GM21526 (cell line): Measurements from ENCODE around the gene CHURC1.

Source experiments
- ATAC-seq: cut with Tn5 transposase; IDR thresholded peaks from one replicate; pipeline ENCODE4 v1.9.1; 2021; ENCODE audit warnings: moderate library complexity; ENCODE audit not compliant: unreplicated experiment, low FRiP score

Gene CHURC1

DNA sequence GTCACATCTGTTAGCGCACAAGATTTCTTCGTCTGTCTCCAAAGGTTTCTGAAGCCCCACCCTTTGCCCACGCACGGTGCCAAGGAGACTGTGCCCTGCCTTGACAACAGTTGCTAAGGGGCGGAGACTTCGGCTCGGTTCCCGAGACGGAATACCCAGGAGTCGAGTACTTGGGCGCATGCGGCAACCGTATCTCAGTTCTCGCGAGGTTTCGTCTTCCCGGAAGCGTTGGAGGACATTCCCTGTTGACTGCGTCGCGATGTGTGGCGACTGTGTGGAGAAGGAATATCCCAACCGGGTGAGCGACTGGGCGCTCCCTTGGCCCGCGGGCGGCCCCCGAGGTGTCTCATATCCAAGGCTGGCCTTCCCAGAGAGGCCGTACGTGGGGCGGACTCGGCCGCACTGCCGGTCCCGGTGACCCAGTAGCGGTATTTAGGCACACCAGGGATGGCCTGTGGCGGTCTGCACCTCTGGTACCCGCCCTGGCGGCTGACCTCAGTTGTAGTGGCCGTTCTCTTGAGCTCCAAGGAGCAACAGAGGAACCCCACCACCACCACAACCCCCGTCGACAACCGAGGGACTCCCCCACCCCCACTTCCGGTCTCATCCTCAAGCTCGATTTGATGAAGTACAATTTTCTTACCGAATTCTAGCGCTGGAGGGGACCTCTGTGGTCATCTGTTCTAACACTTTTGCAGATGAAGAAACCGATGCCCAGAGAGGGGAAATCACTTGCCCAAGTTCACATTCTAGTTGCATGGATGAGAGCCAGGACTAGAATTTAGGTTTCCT lies at the start of gene CHURC1:
Gene CHURC1, plus strand, starts transcription at position 219 of the 792 bp plus-strand sequence. Its CDS starts 41 bp downstream, at position 260.
- peak; percentile 92 for ATAC-seq

DNA sequence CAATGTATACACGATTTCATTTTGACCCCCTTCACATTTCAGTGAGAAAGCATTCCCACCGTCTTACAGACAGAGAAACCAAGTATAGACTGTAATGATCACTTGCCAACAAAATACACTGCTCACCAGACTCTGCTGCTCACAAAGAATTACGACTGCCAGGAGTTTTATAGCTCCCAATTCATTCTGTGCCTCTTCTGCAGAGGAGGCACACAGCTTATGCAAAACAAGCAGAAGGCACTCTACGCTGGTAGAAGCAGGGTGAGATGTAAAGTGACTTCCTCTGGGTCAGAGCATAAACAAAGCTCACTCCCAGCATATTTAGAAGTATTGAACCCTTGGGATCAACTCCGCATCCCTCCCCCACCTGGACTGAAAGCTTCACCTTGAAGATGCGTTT lies 49.1 kb upstream of the CHURC1 start:
- ATAC-seq: no peak

DNA sequence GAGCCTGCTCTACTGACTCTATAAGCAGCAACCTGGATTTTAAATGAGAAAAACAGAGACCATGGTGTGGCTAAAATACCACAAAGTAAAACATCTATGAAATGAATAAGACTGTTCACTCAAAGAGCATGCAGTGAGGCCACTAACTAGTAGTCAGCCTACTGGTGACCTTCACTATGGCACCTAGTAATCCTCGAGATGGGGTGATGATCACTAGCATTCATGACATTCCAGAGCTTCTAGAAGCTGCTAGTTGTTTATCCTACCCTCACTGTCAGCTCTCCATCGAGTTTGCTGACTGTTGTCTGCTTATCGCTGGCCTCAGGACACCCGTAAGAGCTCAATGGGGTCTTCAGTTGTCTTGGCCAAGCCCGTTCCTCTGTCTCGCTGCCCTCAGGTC lies 48.3 kb upstream of the CHURC1 start:
- ATAC-seq: no peak

DNA sequence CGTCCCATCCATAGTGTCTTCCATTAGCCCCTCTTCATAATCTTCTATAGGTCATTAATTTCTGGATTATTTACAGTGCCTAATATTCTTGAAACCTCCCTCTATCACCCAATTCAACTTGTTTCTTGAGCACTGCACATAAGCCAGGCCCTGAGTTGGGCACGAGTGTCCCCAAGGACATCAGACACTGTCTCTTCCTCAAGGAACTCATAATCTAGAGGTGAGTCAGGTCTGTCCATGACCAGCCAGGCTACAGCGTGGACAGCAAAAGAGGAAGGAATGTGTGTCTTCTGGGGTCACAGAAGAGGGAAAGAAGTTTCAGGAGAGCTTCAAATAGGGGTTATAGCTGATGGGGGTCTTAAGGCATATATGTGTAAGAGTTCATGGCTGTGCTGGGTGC lies 47.1 kb upstream of the CHURC1 start:
- no peak for ATAC-seq

DNA sequence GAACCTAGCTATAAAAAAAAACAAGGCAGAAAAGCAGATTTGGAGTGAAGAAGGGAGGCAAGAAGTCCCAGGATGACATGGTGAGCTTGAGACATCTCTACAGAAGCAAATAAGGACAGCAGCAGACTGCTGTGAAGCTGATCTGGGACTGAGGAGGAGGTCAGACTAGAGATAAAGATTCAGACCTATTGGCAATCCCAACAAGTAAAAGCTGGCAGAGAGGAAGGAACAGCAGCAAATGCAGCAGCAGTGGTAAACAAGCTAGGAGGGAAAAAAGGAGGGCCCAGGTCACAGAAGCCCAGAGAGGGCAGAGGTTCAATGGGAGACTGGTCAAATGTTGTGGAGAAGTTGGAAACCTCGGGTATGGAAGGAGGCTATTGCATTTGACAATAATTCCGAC lies 45.9 kb upstream of the CHURC1 start:
- no peak for ATAC-seq

DNA sequence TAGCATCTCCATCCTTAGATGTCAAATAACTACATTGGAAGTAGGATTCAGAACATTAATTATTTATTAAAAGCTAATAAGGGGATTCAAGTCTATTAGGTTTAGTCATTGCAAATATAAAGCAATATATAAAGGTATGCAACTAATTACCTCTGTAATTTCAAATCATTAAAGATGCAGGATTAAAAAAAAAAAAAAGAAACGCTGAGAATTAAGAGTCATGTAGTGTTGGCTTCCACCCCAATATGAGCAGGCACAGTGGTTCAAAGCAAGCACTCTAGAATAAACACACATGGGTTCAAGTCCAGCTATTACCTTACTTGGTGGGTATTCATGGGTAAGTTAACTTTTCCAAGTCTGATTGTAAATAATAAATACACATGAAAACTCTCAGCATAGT lies 45.4 kb upstream of the CHURC1 start:
- no peak for ATAC-seq

DNA sequence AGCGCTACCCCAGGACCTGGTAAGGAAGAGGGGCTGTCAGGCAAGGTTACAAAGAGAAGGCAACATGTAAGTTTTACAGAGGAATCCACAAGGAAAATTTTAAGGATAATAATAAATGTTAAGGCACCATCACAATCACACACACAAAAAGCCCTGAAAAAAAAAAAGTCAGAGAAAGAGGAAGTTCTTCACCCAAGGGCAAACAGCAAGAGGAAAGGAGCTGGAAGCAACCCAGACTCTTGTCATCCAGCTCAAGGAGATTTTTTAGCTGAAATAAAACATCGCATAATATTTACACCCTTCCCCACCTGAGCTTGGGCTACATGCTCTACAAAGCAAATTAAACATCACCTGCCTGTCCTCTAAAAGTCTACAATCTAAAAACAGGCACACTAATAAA lies 44.1 kb upstream of the CHURC1 start:
- ATAC-seq: no peak

DNA sequence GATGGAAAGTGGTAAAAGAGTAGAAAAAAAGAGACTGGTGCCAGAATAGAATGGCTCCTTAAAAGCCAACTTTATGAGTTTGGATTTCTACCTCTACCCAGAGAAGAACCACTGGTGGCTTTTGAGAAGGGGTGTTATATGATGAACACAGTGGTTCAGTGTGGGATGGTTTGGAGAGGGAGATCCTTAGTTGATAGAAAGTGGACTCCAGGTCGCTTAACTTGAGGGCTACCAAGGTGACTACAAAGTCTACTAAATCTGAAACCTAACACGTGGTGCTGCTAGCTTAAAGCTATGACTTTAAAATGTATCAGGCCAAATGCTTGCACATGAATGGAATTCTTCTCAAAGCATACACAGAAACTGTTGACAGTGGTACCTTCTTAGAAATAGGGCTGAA lies 42.9 kb upstream of the CHURC1 start:
- no peak for ATAC-seq

DNA sequence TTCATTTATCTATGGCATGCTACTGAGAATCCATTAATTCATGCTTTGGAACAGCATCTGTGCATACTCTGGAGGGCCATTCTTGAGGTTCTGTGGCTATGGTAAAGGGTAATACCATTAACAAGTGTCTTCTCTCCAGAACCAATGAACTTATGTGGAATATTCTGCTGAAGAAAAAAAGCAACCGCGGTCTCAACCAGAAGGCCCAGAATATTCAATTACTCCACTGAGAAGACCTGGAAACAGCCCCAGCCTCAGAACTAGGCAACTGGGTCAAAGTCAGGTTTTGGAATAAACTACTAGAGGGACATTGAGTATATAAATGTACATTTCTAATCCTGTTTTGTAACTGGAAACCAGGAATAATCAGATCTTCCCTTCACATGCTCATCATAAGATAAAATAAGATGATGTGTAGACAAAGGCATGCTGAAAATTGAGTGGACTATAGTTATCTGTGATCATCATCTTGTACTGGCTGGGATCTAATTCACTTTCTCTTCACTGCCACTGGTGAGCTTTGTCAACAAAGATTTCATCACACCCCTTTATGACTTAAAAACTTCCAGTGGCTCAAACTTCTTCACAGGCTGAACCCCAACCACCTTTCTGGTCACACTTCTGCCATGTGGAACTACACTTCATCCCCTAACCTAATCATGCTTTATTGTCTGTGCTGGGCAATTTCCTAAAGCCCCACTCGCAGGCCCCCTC lies 40.6 kb upstream of the CHURC1 start:
- no peak for ATAC-seq

DNA sequence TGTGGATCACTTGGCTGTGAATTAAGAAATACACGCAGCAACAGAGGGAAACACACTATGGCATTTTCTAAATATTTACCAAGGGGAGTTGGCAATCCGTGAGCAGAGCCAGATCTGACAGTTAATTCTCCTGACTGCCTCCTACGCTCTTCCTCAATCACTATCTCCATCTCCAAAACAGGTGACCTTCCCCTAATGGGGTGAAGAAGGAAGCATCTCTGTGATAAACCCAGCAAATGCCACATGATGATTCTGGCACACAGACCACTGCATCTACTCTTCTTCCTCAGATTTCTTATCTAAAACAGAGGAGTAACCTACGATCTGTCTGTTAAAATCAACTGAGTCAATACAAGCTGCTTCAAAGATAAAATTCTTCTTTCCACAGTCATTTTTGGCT lies 38.9 kb upstream of the CHURC1 start:
- no peak for ATAC-seq

DNA sequence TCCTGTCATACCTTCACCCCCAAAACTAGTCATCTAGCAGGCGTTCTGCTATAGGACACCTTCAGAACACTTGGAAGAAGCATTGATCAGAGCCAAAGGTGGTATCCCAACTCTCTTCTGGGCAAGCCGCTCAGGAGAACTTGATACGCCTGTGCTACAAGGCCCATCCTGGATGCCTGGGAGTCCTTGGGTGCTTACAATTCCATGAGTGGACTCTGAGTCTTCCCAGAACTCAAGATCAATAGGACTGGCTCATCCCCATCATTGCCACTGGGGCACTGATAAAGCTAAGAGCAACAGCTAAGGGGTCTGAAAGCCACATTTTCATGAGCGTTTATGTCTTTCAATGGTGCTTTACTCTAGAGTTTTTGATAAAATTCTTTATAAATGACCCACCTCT lies 36.4 kb upstream of the CHURC1 start:
- ATAC-seq: no peak

DNA sequence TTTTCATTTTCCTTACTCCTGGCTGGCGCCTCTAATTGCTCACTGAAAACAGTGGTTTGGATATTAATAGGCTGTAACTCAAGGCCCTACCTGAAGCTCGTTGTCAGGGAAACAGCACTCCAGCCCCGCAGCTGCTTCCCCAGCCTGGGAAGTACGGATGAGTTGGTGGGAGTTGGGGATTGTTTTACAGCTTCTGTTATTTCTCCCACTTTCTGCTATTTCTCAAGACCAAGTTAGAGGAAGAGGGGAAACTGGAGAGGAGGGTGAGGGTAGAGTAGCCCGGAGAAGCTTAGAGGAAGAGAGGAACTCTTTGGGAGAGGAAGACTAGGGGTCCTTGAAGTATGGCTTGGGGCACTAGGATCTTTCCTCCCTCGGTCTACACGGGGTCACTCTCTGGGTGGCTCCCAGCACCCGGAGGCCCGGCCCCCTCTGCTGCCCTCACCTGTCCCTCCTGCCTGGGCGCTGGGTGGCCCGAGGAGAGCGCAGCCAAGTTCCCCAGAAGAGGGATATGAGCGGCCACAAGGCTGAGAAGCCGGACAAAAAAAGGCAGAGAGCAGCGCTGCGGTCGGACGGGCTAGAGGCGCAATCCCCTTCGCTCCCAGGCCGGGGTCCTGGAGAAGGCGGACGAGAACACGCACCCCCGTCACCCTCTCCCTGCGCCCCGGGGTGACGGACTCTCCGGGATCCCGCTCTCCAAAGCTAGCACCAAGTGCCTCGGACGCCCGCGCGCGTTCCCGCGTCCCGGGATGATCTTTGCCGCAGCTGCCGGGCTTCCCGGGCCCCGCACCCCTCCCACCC lies 35.2 kb upstream of the CHURC1 start:
- no peak for ATAC-seq

DNA sequence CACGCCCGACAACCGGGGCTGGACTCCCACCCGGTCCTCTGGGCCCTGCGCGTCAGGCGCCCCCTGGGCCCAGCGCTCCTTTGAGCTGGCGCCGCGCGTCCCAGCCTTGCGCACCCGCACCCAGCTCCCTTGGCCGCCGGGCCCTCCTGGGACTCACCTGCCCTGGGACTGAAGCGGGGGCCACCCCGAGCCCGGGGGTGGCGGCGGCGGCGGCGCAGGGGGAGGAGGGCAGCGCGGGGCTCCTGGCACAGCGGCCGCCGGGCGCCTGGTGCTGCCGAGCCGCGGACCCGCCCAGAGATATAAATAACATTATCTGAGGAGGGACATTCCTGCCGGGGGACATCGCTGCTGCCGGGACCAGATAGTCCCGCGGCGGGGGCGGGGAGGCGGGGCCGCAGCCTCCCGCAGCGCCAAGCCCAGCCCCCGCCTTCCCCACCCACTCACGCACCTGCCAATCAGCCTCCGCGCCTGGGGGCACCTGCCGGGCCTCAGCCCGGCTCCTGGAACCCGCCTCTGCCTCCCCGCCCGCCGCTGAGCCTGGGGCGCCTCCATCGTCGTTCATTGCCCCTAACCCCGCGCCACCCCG lies 34.5 kb upstream of the CHURC1 start, which contains the start of gene SPTB:
Gene SPTB, minus strand, starts transcription at position 273 of the 586 bp plus-strand sequence. CDS start 56,813 bp downstream, outside the sequence.
- ATAC-seq: no peak

DNA sequence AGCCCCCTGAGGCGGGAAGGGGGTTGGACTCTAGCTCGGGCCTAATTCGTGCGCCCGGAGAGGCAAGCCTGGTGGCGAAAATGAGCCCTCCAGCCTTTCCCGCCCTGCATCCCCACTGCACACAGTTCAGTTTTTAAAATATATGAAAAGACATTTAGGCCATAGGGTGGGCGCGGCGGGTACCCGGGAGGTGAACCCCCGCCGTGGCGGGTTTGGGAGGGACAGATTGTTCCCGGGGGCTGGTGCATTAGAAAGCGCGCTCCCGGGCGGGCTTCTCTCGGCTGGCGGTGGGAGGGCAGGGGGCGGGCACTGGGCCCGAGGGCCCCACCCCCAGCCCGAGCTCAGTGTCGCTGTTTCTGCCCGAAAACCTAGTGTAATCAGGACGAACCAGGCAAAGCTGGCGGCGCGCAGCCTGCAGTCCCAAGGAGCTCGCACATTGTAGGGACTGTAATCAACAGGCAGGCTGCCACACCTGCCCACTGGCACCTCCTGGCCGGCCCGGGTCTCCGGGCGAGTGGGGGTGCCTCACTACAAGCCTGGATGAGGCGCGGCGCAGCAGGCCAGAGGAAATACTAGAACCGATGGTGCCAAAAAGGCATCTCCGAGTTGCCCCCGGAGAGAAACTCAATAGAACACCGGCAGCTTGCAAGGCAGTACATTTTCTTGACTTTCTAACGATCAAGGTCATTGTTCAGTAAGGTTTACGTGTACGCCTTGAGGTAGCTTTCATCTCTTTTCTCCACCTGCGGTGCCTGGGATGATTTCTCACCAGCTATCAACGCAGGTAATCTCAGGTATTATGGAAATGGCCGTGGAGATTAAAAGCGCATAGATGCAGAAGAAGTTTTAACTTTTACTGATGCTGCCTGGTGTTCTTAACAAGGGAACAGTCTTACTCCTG lies 33.8 kb upstream of the CHURC1 start:
- no peak for ATAC-seq

DNA sequence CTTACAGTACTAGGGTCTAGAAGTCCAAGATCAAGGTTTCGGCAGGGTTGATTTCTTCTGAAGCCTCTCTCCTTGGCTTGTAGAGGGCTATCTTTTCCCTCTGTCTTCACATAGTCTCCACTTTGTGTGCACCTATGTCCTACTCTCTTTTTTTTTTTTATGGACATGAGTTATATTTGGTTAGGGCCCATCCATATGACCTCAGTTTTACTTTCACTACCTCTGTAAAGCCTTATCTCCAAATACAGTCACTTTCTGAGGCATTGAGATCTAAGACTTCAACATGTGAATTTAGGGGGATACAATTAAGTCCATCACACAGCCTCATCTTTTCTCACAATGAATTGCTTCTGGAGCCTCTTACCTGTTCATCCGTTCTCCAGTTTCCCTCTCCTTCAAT lies 28.7 kb upstream of the CHURC1 start:
- ATAC-seq: no peak

DNA sequence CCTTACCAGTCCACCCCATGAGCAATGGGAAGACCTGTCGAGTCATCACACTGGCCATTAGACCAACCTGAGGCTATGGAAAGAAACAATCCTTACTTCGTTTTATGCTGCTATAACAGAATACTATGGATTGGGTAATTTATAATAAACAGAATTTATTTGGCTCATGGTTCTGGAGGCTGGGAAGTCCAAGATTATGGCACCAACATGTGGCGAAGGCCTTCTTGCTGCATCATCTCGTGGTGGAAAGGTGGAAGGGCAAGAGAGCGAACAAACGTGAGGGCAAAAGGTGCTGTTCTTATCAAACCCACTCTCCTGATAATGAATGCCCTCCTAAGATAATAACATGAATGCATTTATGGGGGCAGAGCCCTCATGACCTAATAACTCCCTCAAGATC lies 24.9 kb upstream of the CHURC1 start:
- ATAC-seq: no peak

DNA sequence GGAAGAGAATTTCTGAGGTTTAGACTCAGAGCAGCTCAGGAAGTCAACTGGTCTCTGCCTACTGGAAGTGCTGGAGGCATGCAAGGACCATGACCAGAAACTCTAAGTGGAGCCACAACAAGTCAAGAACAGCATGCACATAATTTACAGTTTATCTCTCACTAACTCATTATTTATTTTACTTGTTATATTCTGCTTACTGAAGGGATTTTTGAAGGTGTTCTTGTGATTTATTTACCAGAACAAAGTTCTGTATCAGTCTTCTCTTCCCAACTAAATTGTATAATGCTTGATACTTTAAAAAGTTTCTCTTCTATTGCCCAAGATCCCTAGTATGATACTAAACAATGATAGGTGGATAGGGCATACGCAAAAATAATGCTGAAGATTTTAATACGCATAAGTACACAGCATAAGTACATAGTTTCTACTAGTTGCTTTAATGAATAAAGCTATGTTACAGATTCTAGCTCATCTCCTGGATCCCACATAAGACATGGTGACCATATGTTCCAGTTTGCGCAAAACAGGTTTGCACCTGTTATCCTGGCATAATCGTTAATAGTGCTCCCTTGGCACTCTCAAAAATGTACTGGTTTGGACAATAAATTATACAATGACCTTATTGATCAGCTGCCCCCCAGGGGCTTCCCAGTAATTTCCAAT lies 22.9 kb upstream of the CHURC1 start:
- no peak for ATAC-seq

DNA sequence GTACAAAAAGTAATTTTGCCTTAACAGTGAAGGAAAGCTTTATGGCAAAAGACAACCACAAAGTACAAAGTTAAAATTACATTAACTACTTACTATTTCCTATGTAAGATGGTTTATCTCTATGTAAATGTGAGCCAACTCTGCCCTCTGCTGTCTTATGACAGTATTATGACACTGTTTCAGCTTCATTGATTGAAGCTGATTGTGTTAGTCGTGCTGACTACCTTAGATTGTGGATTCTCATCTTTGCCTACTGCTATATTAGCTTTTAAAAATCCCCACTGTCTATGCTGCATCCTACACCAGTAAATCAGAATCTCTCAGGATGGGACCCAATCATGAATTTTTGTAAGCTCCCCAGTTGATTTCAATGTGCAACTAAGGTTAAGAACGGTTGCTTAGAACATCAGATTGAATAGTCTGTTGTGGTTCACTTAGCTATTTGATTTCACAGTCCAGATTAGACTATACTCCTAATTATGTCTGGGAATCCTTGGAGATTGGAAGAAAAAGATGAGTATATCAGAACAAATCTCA lies 22.3 kb upstream of the CHURC1 start:
- ATAC-seq: no peak

DNA sequence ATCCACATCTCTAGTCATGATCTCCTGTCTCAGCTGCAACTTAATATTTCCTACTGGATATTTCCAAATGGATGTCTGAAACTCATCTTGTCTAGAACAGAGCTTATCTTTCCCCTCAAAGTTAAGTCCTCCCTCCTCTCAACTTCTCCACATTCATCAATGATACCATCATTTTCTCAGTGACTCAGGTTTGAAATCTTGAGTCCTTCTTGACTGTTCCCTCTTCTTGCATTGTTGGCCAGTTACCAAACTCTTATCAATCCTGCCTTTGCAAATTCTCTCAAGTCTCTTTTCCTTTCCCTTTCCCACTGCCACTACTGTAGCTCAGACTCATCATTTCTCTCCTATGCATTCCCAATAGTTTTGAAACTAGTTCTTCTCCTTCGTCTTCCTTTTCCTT lies 14.3 kb upstream of the CHURC1 start:
- ATAC-seq: no peak
